Peyer's patch (tissue), 4 donors: Measurements from ENCODE around the gene FAT4.

Experiments
- POLR2A ChIP-seq, 2 donors: fragments of 450-650 bp; IDR thresholded peaks; one replicate each; pipeline ENCODE4 v1.5.1; 2017; ENCODE audit warnings: antibody characterized with exemption in 2 of 2, mild to moderate bottlenecking in 2 of 2, moderate library complexity in 2 of 2
- TF ChIP-seq, protein P1 (sequence below), 6 experiments: fragments of 450-650 bp in 4 of 6; fragments of 200-600 bp in 2 of 6; sonication (generic) in 1 of 6; IDR thresholded peaks; one replicate each; pipeline ENCODE4 v1.5.1; 2017 to 2019; ENCODE audit warnings: antibody characterized with exemption in 6 of 6, mild to moderate bottlenecking in 3 of 6, moderate library complexity in 1 of 6

- TF ChIP-seq, protein P1, sequence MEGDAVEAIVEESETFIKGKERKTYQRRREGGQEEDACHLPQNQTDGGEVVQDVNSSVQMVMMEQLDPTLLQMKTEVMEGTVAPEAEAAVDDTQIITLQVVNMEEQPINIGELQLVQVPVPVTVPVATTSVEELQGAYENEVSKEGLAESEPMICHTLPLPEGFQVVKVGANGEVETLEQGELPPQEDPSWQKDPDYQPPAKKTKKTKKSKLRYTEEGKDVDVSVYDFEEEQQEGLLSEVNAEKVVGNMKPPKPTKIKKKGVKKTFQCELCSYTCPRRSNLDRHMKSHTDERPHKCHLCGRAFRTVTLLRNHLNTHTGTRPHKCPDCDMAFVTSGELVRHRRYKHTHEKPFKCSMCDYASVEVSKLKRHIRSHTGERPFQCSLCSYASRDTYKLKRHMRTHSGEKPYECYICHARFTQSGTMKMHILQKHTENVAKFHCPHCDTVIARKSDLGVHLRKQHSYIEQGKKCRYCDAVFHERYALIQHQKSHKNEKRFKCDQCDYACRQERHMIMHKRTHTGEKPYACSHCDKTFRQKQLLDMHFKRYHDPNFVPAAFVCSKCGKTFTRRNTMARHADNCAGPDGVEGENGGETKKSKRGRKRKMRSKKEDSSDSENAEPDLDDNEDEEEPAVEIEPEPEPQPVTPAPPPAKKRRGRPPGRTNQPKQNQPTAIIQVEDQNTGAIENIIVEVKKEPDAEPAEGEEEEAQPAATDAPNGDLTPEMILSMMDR (IDR thresholded peaks at IDR 0.05), result no peak
- no peak for TF ChIP-seq POLR2A (IDR thresholded peaks at IDR 0.05)
Measured at GRCh38 chr4:125338814-125339213, 24.1 kb downstream of the FAT4 start.
